ENCODE data around the gene SLC17A5.

Gene SLC17A5

GRCh38 chr6:73644030-73644429, 9.8 kb downstream of the SLC17A5 start:
- H3K27me3 ChIP-seq (ENCODE audit: insufficient read depth, low read depth, severe bottlenecking): no peaks in the 10 kb centered on the region
- H3K9me3 ChIP-seq (ENCODE audit: severe bottlenecking): no peaks in the 10 kb centered on the region
- no peak overlapping the region for H3K27ac ChIP-seq
- peaks cover 8% of the 10 kb centered on the region; the same call in 1 of the 2 replicates for H3K36me3 ChIP-seq
- no peak for DNase-seq
- H3K4me3 ChIP-seq (ENCODE audit: low read depth, low read length): no peak overlapping the region
- TF ChIP-seq, protein P1, sequence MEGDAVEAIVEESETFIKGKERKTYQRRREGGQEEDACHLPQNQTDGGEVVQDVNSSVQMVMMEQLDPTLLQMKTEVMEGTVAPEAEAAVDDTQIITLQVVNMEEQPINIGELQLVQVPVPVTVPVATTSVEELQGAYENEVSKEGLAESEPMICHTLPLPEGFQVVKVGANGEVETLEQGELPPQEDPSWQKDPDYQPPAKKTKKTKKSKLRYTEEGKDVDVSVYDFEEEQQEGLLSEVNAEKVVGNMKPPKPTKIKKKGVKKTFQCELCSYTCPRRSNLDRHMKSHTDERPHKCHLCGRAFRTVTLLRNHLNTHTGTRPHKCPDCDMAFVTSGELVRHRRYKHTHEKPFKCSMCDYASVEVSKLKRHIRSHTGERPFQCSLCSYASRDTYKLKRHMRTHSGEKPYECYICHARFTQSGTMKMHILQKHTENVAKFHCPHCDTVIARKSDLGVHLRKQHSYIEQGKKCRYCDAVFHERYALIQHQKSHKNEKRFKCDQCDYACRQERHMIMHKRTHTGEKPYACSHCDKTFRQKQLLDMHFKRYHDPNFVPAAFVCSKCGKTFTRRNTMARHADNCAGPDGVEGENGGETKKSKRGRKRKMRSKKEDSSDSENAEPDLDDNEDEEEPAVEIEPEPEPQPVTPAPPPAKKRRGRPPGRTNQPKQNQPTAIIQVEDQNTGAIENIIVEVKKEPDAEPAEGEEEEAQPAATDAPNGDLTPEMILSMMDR (IDR thresholded peaks at IDR 0.05; ENCODE audit: low read depth, low read length): no peak

- no peaks in the 10 kb centered on the region for H3K9me3 ChIP-seq (ENCODE audit: severe bottlenecking)
- TF ChIP-seq, protein P1 (IDR thresholded peaks at IDR 0.05; ENCODE audit: low read depth, low read length): no peak
- no peak overlapping the region for H3K27ac ChIP-seq
- H3K27me3 ChIP-seq (ENCODE audit: insufficient read depth, low read depth, severe bottlenecking): no peaks in the 10 kb centered on the region
- no peak overlapping the region for H3K4me3 ChIP-seq (ENCODE audit: low read depth, low read length)
- no peak for DNase-seq
- H3K36me3 ChIP-seq: peaks cover 8% of the 10 kb centered on the region; the same call in 1 of the 2 replicates
These were observed 11.3 kb downstream of the SLC17A5 start for GRCh38 chr6:73642530-73642929.

DNA sequence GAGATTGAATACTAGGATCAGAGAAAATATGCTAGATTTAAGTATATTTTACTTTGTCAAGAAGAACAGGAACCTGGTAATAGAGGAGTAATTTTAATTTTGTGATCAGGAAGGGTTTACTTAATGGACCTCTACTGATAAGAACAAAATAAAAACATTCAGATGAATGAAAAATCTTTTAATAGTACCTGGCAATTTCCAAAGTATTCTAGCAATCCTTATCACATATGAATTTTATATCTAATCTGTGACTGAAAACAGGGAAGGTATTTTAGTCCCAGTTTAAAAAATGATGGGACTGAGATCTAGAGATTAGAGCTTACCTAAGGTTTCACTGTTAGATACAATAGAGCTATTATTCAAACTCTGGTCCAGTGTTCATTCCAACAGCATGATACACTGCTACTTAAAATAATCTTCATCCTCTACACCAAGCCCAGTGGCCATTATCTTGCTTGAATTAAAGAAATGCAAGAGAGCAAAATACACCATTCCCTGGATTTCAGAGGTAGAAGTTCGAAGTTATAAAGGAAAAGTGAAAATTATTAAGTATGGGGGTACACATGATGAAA, 13.5 kb downstream of the SLC17A5 start:
- Histone ChIP-seq H3K4me3 (ENCODE audit: low read depth, low read length) (no peak overlapping the region), H3K27me3 (ENCODE audit: insufficient read depth, low read depth, severe bottlenecking) (no peaks in the 10 kb centered on the region), H3K36me3 (peaks cover 8% of the 10 kb centered on the region; the same call in 1 of the 2 replicates), H3K27ac (no peak overlapping the region), H3K9me3 (ENCODE audit: severe bottlenecking) (no peaks in the 10 kb centered on the region)
- no peak for DNase-seq
- TF ChIP-seq, protein P1 (IDR thresholded peaks at IDR 0.05; ENCODE audit: low read depth, low read length): no peak

DNA sequence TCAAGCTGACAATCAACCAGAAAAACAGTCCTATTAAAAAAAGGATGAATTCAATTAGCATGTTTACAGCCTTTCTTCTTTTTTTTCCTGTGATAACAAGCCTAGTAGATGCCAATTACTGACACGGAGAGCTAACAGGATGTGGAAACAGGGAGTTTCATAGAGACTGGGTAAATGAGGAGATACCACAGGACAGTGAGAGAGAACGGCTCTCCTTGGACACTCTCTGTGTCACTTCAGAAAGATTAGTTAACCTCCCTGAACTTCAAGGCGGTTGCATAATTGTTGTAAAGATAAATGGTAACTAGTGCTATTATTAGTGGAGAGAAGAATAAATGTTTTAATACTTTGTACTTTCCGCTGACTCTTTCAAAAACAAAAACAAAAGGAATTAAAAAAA, 14.8 kb downstream of the SLC17A5 start:
- H3K27me3 ChIP-seq (ENCODE audit: insufficient read depth, low read depth, severe bottlenecking): no peaks in the 10 kb centered on the region
- H3K9me3 ChIP-seq (ENCODE audit: severe bottlenecking): no peaks in the 10 kb centered on the region
- peaks cover 14% of the 10 kb centered on the region for H3K36me3 ChIP-seq
- TF ChIP-seq, protein P1 (IDR thresholded peaks at IDR 0.05; ENCODE audit: low read depth, low read length): no peak
- H3K4me3 ChIP-seq (ENCODE audit: low read depth, low read length): no peak overlapping the region
- DNase-seq: no peak
- H3K27ac ChIP-seq: no peak overlapping the region

- H3K4me3 ChIP-seq (ENCODE audit: low read depth, low read length): no peak overlapping the region
- TF ChIP-seq, protein P1 (IDR thresholded peaks at IDR 0.05; ENCODE audit: low read depth, low read length): no peak
- no peak for DNase-seq
These were observed 16.4 kb downstream of the SLC17A5 start for GRCh38 chr6:73637404-73637803.

GRCh38 chr6:73636048-73636447, 17.7 kb downstream of the SLC17A5 start:
- no peaks in the 10 kb centered on the region for H3K9me3 ChIP-seq (ENCODE audit: severe bottlenecking)
- no peaks in the 10 kb centered on the region for H3K27me3 ChIP-seq (ENCODE audit: insufficient read depth, low read depth, severe bottlenecking)
- TF ChIP-seq, protein P1 (IDR thresholded peaks at IDR 0.05; ENCODE audit: low read depth, low read length): no peak
- no peak overlapping the region for H3K27ac ChIP-seq
- H3K36me3 ChIP-seq: peaks cover 19% of the 10 kb centered on the region
- no peak for DNase-seq
- H3K4me3 ChIP-seq (ENCODE audit: low read depth, low read length): no peak overlapping the region

More at GRCh38 chr6:73637404-73637803, 16.4 kb downstream of the SLC17A5 start:
- H3K27ac ChIP-seq: no peak overlapping the region
- H3K36me3 ChIP-seq: peaks cover 19% of the 10 kb centered on the region
- no peaks in the 10 kb centered on the region for H3K9me3 ChIP-seq (ENCODE audit: severe bottlenecking)
- H3K27me3 ChIP-seq (ENCODE audit: insufficient read depth, low read depth, severe bottlenecking): no peaks in the 10 kb centered on the region

Measured in WERI-Rb-1 (cell line).